Activated CD4-positive, alpha-beta T cell treated with anti-CD3 and anti-CD28 coated beads, Interleukin-2, amount 50 U/mL, for 48 hours (primary cell): ENCODE measurements around the gene EHD1.
"Not testable (repeated sequence)": the region's sequence is repeated elsewhere in the genome, so short reads cannot be mapped to it uniquely, and the experiment has no call there.

ENCODE experiments used
- DNase-seq, 2 experiments: peaks; one replicate each; pipeline ENCODE4 v3.0.0-alpha.2; 2020

The EHD1 gene

GRCh38 chr11:64855596-64856304 is 22.7 kb downstream of the EHD1 start:
- peak in 1 of 2 experiments; percentile 20 for DNase-seq

- DNase-seq, result peak; percentile 53 to 59
These were observed 23.6 kb downstream of the EHD1 start for GRCh38 chr11:64854534-64855502.

DNA sequence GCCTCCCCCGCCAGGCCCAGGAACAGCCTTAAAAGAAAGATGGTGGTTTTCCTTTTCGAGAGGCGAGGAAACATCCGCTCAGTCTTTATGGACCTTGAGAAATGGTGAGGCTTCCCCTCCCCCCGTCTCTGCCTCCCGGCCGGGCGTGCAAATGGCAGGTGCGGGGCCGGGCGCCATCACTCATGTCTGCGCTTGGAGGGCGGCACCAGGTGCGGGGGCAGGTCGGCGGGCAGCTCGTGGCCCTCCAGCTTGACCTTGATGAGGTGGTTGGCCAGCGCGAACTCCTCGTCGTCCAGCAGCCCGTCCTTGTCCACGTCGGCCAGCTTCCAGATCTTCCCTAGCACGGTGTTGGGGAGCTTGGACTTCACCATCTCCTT is 24.3 kb downstream of the EHD1 start:
- no peak for DNase-seq

DNA sequence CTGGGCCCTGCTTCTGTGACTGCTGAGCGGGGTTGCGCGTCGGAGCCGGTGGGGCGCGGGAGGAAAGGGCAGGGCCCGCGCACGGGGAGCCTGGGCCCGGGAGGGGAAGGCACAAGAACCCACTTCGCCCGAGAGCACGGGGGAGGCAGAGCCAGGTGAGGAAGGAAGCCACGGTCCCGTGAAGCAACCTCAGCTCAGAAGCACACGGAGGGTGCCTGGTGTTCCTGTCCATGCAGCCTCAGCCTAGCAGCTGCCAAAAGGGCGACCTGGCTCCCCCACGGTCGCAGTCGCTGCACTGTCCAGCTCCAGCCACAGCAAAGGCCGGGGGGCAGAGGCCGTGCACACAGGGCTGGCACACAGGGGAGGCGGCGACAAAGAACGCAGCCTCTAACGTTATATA is 24.7 kb downstream of the EHD1 start:
- no peak for DNase-seq

DNA sequence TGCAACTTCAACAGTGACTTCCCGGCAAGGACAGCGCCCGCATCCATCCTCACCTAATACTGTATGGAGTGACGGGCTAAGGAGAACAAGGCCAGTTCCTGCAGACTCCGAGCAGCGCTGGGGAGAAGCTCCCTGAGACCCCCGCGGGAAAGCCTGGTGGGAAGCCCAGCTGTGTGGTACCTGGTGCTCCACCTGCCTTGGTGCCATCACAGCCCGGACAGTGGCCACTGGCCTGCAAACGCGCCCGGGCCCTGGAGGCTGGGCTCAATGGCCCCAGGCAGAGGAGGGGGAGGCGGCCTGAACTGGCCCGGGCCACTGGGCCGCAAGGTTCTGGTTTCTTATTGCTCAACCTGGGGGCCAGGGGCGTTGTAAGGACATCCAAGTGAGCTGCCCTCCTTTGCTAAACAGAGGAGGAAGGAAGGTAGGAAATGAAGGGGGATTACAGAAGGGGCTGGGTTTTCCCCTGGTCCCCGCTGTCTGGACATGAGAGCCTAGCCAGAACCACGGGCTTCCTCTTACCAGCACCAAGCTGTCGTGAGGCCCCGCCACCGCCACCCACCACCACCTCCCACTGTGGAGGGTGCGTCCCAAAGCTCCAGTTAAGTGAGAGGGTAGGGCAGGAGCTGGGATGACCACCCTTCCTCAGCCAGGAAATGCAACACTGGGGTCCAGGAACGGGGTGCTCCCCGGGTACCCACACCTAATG is 25.5 kb downstream of the EHD1 start:
- peak in 1 of 2 experiments; percentile 11 for DNase-seq

- DNase-seq, result peak in 1 of 2 experiments; percentile 10
These were observed 26.5 kb downstream of the EHD1 start for GRCh38 chr11:64851831-64852351.

DNA sequence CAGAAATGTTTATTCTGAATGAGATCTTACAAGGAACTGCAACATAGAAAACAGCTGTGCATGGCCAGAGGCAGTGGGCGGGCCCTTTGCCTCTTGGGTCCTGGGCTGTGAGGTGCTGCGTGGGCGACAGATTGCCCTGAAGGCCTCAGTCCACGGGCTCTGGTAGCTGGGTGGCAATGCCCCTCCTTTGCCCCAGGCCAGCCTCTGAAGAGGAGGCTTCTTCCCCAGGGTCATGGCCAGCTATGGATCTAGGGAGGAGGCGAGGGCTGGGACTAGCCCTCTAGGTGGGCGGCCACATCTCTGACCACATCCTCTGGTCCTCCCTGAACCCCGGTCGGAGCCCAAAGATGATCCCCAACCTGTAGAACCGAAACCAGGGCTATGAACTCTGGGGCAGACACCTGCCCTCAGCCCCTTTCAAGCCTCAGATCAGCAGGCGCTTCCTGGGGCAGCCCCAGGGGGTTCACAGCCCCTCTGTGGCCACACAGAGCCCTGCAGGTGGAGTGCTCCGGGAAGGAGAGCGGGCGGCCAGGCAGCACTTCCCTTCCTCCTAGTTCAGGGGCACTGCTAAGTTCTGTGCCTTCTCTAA is 27.3 kb downstream of the EHD1 start:
- peak; percentile 62 to 71 for DNase-seq

DNA sequence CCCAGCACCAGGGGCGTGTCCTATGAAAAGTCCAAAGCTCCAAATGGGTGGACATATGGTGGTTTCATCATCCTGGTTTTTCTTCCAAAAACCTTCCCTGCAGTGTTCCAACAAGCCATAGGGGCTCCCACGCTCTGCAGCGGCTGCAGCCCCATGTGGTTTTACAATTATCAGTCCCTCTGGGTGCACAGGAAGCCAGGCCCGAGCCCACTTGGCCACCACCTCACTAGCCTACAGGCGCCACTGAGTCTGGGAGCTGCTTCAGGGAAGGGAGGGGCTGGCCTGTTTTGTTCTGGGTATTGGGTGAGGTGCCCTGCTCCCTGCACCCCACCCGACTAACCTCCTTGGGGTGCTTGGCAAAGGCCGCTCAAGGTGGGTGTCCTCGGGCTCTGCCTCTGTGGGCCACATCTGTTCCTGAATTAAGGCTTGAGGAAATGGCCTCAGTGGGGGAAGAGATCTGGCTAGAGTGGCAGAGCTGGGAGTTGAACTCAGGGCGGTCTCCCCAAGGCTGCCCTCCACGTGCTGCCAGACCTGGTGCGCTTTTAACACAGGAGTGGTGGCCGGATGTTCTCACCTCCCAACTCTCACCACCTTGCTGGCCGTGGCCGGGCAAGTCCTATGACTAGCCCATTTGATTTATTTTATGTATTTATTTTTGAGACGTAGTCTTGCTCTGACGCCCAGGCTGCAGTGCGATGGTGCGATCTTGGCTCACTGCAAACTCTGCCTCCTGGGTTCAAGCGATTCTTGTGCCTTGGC is 28.6 kb downstream of the EHD1 start:
- no peak for DNase-seq

DNA sequence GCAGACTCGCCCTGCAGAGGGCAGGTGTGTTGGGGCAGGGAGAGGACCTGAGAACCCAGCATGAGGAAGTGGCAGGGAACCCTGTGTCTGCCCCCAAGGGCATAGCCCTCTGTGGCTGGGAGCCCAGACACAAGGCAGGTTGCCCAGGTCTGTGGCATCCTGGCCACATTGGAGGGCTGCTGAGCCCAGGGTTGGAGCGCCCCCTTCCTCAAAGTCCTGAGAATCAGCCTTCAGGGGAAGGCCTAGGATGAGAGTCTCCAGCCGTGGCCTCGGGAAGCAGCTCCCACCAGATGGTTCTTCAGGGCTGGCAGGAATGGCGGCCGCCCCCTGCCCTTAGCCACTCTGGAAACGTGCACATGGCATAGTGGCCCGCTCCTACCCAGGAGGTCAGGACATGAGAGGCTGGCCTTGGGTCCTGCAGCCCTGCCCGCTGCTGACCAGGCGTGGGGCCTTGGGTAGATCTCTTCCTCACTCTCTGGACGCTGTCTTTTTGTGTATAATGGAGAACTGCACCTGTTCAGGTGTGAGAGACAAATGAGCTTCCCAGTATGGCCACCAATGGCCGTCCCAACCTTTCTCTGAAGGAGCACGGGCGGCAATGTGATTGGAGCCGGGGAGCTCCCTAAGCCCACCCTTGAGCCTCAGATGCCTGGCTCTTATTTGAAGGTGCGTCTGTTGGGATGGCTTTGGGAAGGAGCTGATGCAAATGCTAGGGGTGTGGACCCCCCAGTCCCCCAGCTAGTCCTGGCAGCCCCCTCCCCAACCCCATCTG is 29.4 kb downstream of the EHD1 start:
- peak in 1 of 2 experiments; percentile 28 for DNase-seq

DNA sequence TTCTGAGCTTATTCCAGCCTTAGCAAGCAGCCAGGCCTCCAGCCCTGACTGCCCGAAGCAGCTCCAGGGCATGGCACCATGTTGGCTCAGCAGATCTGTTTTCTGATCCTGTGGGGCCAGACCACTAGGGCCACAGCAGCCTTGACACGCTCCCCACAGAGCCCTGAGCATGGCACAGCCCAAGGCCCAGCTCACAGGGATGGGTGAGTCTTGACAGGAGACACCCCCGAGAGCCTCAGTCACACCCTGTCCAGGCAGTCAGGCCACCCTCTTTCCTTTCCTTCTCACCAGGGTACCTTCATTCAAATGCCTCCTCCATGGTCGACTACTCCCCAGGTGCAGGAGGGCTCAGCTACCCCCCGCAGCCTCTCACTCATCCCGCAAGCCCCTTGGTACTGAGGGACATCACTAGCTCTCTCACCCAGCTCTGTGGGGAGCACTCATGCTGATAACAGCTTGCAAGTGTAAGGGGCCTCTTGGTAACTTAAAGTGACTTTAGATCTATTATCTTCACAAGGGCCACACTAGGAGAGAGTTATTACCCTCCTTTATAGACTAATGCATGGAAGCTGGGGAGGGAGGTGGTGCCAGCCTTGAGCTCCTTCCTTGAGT is 30.1 kb downstream of the EHD1 start:
- no peak for DNase-seq

- DNase-seq, result peak; percentile 96 to 97
These were observed 31.3 kb downstream of the EHD1 start for GRCh38 chr11:64846998-64847666.

DNA sequence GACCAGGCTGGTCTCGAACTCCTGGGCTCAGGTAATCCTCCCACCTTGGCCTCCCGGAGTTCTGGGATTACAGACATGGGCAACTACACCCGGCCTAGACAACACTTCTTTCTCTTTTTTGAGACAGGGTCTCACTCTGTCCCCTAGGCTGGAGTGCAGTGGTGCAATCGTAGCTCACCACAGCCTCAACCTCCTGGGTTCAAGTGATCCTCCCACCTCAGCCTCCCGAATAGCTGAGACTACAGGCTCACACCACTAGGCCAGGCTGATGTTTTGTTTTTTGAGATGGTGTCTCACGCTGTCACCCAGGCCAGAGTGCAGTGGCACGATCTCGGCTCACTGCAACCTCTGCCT is 32.7 kb downstream of the EHD1 start:
- DNase-seq, result not testable (repeated sequence)

DNA sequence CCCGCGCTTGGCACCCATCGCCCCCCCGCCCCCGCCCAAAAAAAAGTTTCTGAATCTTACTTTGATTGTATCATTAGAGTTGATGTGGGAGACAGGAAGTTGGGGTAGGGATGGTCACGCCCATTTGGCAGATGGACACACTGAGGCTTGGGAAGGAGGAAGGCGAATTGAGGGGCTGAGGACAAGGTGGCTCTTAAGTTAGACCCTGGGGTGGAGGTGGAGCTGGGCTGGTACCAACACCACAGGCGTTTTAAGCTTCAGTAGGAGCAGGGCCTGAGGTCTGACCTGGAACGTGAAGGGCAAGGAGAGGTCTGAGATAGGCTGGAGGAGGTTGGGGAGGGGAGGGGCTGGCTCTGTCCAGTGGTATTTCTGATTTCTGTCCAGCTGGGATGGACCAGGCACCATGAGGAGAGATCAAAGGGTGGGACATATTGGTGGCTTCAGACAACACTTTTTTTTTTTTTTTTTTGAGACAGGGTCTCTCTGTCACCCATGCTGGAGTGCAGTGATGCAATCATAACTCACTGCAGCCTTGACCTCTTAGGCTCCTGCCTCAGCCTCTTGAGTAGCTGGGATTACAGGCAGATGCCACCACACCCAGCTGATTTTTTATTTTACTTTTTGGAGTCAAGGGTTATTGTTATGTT is 33.2 kb downstream of the EHD1 start:
- DNase-seq, result no peak

- peak; percentile 62 to 69 for DNase-seq
These were observed 33.9 kb downstream of the EHD1 start, which contains the start of gene CDC42BPG for GRCh38 chr11:64844330-64845128. TSS of gene CDC42BPG (minus strand) at chr11:64844653. CDS start at chr11:64844569, 84 bp downstream.

DNA sequence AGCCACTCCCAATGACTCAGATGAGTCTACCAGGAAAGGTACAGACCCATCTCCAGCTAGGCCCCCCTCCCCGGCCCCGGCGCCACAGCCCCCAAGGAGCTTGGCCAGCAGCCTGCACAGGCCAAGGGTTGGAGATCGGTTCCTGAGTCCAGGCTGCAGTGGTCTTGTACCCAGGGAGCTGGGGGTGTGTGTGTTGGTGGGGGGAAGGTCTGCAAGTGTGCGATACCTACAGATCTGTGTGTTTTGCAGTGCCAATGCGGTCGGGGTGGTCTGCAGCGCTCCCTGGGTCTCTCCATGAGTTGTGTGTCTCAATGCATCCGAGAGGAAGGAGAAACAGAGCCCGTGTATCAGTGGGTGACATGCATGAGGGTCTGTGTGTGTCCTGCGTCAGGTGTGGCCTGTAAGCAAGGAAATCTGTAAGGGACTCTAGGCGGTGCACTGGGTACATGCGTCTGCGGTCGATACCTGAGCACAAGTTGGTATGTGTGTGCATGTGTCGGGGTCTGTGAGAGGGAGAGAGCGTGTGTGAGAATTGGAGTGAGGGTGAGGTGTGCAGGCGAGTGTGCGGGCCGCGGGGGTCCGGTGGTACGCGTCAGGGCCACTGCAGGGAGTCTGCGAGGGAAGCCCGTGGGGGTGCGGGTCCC is 34.6 kb downstream of the EHD1 start:
- DNase-seq, result no peak

- DNase-seq, result no peak
These were observed 35.4 kb downstream of the EHD1 start for GRCh38 chr11:64842851-64843685.

DNA sequence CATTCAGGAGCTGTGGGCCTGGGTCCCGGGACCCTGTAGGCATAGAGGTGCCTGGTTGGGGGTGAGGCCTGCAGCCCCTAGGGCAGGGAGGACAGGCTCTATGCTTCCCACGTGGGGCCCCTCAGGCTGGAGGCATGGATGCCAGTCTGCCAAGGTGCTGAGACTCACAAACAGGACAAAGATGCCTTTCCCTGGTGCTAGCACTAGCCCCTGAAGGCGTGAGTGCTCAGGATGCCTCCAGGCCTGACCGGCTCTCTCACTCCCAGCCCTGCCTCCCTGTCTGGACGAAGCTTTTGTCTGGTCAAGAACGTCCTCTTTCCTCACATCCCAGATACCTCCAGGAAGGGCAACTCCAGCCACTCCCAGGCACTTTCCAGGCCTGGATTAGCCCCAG is 36.1 kb downstream of the EHD1 start:
- DNase-seq, result no peak
